B cell (primary cell): ENCODE data around the gene ABCG1. TPM values are rescaled to one million over a fixed set of nuclear protein-coding genes. Genes with fewer than 3 reads are reported as not detected.

Experiments
- ATAC-seq: fragments of 200-7000 bp; cut with Tn5 transposase; one replicate; pipeline ENCODE4 v1.10.0; 2021; ENCODE audit warnings: low read depth, mild to moderate bottlenecking, moderate number of reproducible peaks, moderate library complexity
- CTCF ChIA-PET: fragments of 350-600 bp; sonication (Branson Sonifier 250); formaldehyde crosslinking; loops from one replicate; lab custom pipeline; 2021; ENCODE audit warnings: antibody characterized with exemption, inconsistent platforms; lab: Charles Lee
- POLR2A ChIA-PET: fragments of 350-600 bp; sonication (Branson Sonifier 250); formaldehyde crosslinking; loops from one replicate; lab custom pipeline; 2021; ENCODE audit warnings: antibody characterized with exemption; lab: Charles Lee
- DNase-seq: peaks from one replicate; pipeline ENCODE4 v3.0.0; 2013
- H2AFZ ChIP-seq: 2 replicates; pipeline ENCODE4 v1.6.1; 2012; ENCODE audit warnings: mild to moderate bottlenecking, low read depth, low read length; ENCODE audit not compliant: insufficient read depth, poor library complexity, severe bottlenecking
- H3K27ac ChIP-seq, 2 donors: 1 replicate in 1 of 2; 2 replicates in 1 of 2; pipeline ENCODE4 v1.5.1; 2012 to 2013; ENCODE audit warnings: low read length in 2 of 2, mild to moderate bottlenecking in 2 of 2, moderate library complexity in 1 of 2
- H3K27me3 ChIP-seq, 4 experiments: fragments of 200-600 bp in 1 of 4; sonication (generic) in 1 of 4; replicated peaks in 1 of 4; 1 replicate in 2 of 4; 2 replicates in 2 of 4; pipeline versions ENCODE4 v1.6.1 to v1.7.0; 2013 to 2016; ENCODE audit warnings: low read length in 3 of 4, mild to moderate bottlenecking in 2 of 4, mixed read lengths in 1 of 4, moderate library complexity in 1 of 4; ENCODE audit not compliant: insufficient read depth in 4 of 4, control insufficient read depth in 3 of 4; ENCODE audit errors: control extremely low read depth in 1 of 4
- H3K36me3 ChIP-seq, 2 experiments: replicated peaks in 1 of 2; 1 replicate in 1 of 2; 2 replicates in 1 of 2; pipeline versions ENCODE4 v1.6.1 to v1.7.1; 2013; ENCODE audit warnings: low read length in 1 of 2; ENCODE audit not compliant: insufficient read depth in 2 of 2, control insufficient read depth in 1 of 2; ENCODE audit errors: control extremely low read depth in 1 of 2, extremely low read depth in 1 of 2
- H3K4me1 ChIP-seq, 2 donors: fragments of 200-600 bp in 1 of 2; sonication (generic) in 1 of 2; 1 replicate in 1 of 2; 2 replicates in 1 of 2; pipeline versions ENCODE4 v1.5.1 to v1.6.1; 2013 to 2017; ENCODE audit warnings: low read length in 2 of 2; ENCODE audit not compliant: control insufficient read depth in 2 of 2, insufficient read depth in 2 of 2
- H3K4me2 ChIP-seq: replicated peaks from 2 replicates; pipeline ENCODE3; 2012; ENCODE audit warnings: mild to moderate bottlenecking, low read depth, low read length; ENCODE audit not compliant: poor library complexity, severe bottlenecking
- H3K4me3 ChIP-seq, 5 experiments: fragments of 200-600 bp in 1 of 5; sonication (generic) in 1 of 5; 1 replicate in 3 of 5; 2 replicates in 2 of 5; pipeline versions ENCODE4 v1.5.1 to v1.7.0; 2011 to 2016; ENCODE audit warnings: low read length in 4 of 5, mild to moderate bottlenecking in 4 of 5, low read depth in 2 of 5, control low read depth in 1 of 5, moderate library complexity in 1 of 5; ENCODE audit not compliant: insufficient read depth in 1 of 5; ENCODE audit errors: control extremely low read depth in 1 of 5, extremely low read depth in 1 of 5
- H3K79me2 ChIP-seq: fragments of 200-600 bp; sonication (generic); one replicate; pipeline ENCODE4 v1.6.0; 2016; ENCODE audit warnings: low read length; ENCODE audit not compliant: control insufficient read depth, insufficient read depth
- H3K9ac ChIP-seq: fragments of 200-600 bp; sonication (generic); 2 replicates; pipeline ENCODE4 v1.6.1; 2017; ENCODE audit warnings: mild to moderate bottlenecking, low read length, moderate library complexity
- H3K9me3 ChIP-seq, 3 donors: one replicate each; pipeline versions ENCODE4 v1.6.1 to v1.7.1; 2013; ENCODE audit warnings: low read length in 2 of 3; ENCODE audit not compliant: control insufficient read depth in 2 of 3, insufficient read depth in 1 of 3; ENCODE audit errors: control extremely low read depth in 1 of 3
- H4K20me1 ChIP-seq: 2 replicates; pipeline ENCODE4 v1.6.0; 2012; ENCODE audit warnings: mild to moderate bottlenecking, low read length; ENCODE audit not compliant: insufficient read depth, control insufficient read depth, poor library complexity, severe bottlenecking
- H3K27ac Mint-ChIP-seq: one replicate; pipeline ENCODE4 v1.8.0; 2021; ENCODE audit warnings: mixed read lengths
- H3K27me3 Mint-ChIP-seq: one replicate; pipeline ENCODE4 v1.8.0; 2021; ENCODE audit warnings: mixed read lengths
- H3K4me1 Mint-ChIP-seq: one replicate; pipeline ENCODE4 v1.8.0; 2021; ENCODE audit warnings: mixed read lengths
- H3K4me3 Mint-ChIP-seq: one replicate; pipeline ENCODE4 v1.8.0; 2021; ENCODE audit warnings: mixed read lengths
- H3K9me3 Mint-ChIP-seq: one replicate; pipeline ENCODE4 v1.8.0; 2022; ENCODE audit warnings: mixed read lengths; ENCODE audit not compliant: insufficient read depth
- CTCF ChIP-seq: fragments of 200-600 bp; IDR thresholded peaks from one replicate; pipeline ENCODE4 v1.8.0; 2022; ENCODE audit warnings: antibody characterized with exemption, mild to moderate bottlenecking
- EZH2 ChIP-seq: IDR thresholded peaks from 2 replicates; pipeline ENCODE4 v1.6.1; 2012; ENCODE audit warnings: borderline replicate concordance, low read depth, mild to moderate bottlenecking, moderate library complexity, low read length; ENCODE audit not compliant: insufficient read depth, poor library complexity, severe bottlenecking
- WGBS: methylation state at CpG from one replicate; pipeline ENCODE4 v1.1.5; 2013; ENCODE audit warnings: missing lambda C conversion rate; ENCODE audit not compliant: insufficient coverage; 5-methylcytosine and 5-hydroxymethylcytosine counted together
- intact Hi-C: fragments of 100-400 bp; cut with micrococcal nuclease; formaldehyde crosslinking; loops from one replicate; pipeline ENCODE4 v1.10.0; 2022
- polyA plus RNA-seq: library from polyadenylated mRNA; depleted of rRNA; stranded (reverse); fragments of >200 nt; gene quantifications from 2 replicates; pipeline ENCODE4 v1.2.3, GENCODE V29; 2012
- total RNA-seq, 2 donors: library from RNA; stranded (reverse); fragments of 120-200 nt in 1 of 2; gene quantifications; 1 replicate in 1 of 2; 2 replicates in 1 of 2; pipeline versions ENCODE4 v1.2.3 to v1.2.4, GENCODE V29; 2013 to 2022

ABCG1 gene
- total and polyA plus RNA-seq, 2 donors (not counting 1 experiment from before 2014, with no cell fraction given): 8.7 to 27.5 TPM

GRCh38 chr21:42295845-42296244, 76.9 kb downstream of the ABCG1 start:
- H3K4me3 ChIP-seq: no peak overlapping the region
- peaks cover 0 to 52% of the 10 kb centered on the region in 2 experiments for H3K36me3 ChIP-seq
- 92% methylated on average over 15 of the region's 15 CpGs for WGBS
- TF ChIP-seq CTCF: no peak
- TF ChIP-seq EZH2: no peak
- H2AFZ ChIP-seq: no peak overlapping the region
- H3K27ac ChIP-seq: no peak overlapping the region
- intact Hi-C loops: no loop called here
- no peaks in the 10 kb centered on the region for H3K4me1 ChIP-seq
- H3K27ac Mint-ChIP-seq: no peak overlapping the region
- no peaks in the 10 kb centered on the region for H3K27me3 ChIP-seq
- H4K20me1 ChIP-seq: no peaks in the 10 kb centered on the region
- H3K9me3 Mint-ChIP-seq: no peaks in the 10 kb centered on the region
- no peaks in the 10 kb centered on the region for H3K4me1 Mint-ChIP-seq
- no peak for ATAC-seq
- POLR2A ChIA-PET: no interaction called here
- no peak overlapping the region for H3K9ac ChIP-seq
- H3K79me2 ChIP-seq: no peaks in the 10 kb centered on the region
- H3K4me3 Mint-ChIP-seq: no peak overlapping the region
- H3K27me3 Mint-ChIP-seq: no peaks in the 10 kb centered on the region
- H3K9me3 ChIP-seq: no peaks in the 10 kb centered on the region
- DNase-seq: no peak
- CTCF ChIA-PET: no interaction called here
- H3K4me2 ChIP-seq: no peak overlapping the region

GRCh38 chr21:42296501-42296900, 77.6 kb downstream of the ABCG1 start:
- Histone ChIP-seq H3K4me3 (no peak overlapping the region), H3K36me3 (peaks cover 0 to 46% of the 10 kb centered on the region in 2 experiments), H3K79me2 (no peaks in the 10 kb centered on the region), H4K20me1 (no peaks in the 10 kb centered on the region), H2AFZ (no peak overlapping the region), H3K4me2 (no peak overlapping the region), H3K27me3 (no peaks in the 10 kb centered on the region), H3K9ac (no peak overlapping the region), H3K27ac (no peak overlapping the region), H3K4me1 (no peaks in the 10 kb centered on the region), H3K9me3 (no peaks in the 10 kb centered on the region)
- Mint-ChIP-seq H3K4me1 (no peaks in the 10 kb centered on the region), H3K9me3 (no peaks in the 10 kb centered on the region), H3K27me3 (no peaks in the 10 kb centered on the region), H3K27ac (no peak overlapping the region), H3K4me3 (no peak overlapping the region)
- intact Hi-C loops: no loop called here
- ATAC-seq (no peak), DNase-seq (no peak)
- ChIA-PET CTCF (no interaction called here), POLR2A (interaction anchor here (0.7 kb wide), 1 partner anchor 513 kb away, joined by 3 read pairs; no protein-coding TSS in a partner anchor)
- 77% methylated on average over 2 of the region's 7 CpGs for WGBS
- TF ChIP-seq EZH2: no peak
- no peak for TF ChIP-seq CTCF
